ENCODE measurements around the gene MYO3B.
"Not testable (repeated sequence)": the region's sequence is repeated elsewhere in the genome, so short reads cannot be mapped to it uniquely, and the experiment has no call there.

MYO3B gene

GRCh38 chr2:170656669-170657068, 478.7 kb downstream of the MYO3B start:
- DNase-seq: no peak

GRCh38 chr2:170660409-170660808, 482.5 kb downstream of the MYO3B start:
- no peak for DNase-seq

- DNase-seq: no peak
These were observed 487.8 kb downstream of the MYO3B start for GRCh38 chr2:170665743-170666142.

- no peak for DNase-seq
These were observed 492.0 kb downstream of the MYO3B start for GRCh38 chr2:170669909-170670308.

GRCh38 chr2:170670651-170671050, 492.7 kb downstream of the MYO3B start:
- DNase-seq: no peak

- DNase-seq: no peak
These were observed 493.1 kb downstream of the MYO3B start for GRCh38 chr2:170671079-170671478.

GRCh38 chr2:170674282-170674681, 496.3 kb downstream of the MYO3B start:
- DNase-seq: not testable (repeated sequence)

- no peak for DNase-seq
These were observed 497.8 kb downstream of the MYO3B start for GRCh38 chr2:170675701-170676100.

GRCh38 chr2:170679607-170680079, 501.7 kb downstream of the MYO3B start:
- no peak for DNase-seq

GRCh38 chr2:170680172-170680941, 502.4 kb downstream of the MYO3B start:
- no peak for DNase-seq

- DNase-seq: no peak
These were observed 503.4 kb downstream of the MYO3B start for GRCh38 chr2:170681311-170681710.

- DNase-seq: no peak
These were observed 507.6 kb downstream of the MYO3B start for GRCh38 chr2:170685591-170685990.

- no peak for DNase-seq
These were observed 511.5 kb downstream of the MYO3B start for GRCh38 chr2:170689481-170689880.

GRCh38 chr2:170690640-170691039, 512.7 kb downstream of the MYO3B start:
- no peak for DNase-seq

- DNase-seq: no peak
These were observed 516.4 kb downstream of the MYO3B start for GRCh38 chr2:170694316-170694715.

- DNase-seq: no peak
These were observed 517.8 kb downstream of the MYO3B start for GRCh38 chr2:170695521-170696410.

GRCh38 chr2:170696948-170697347, 519.0 kb downstream of the MYO3B start:
- no peak for DNase-seq

GRCh38 chr2:170701011-170701410, 523.1 kb downstream of the MYO3B start:
- no peak for DNase-seq

GRCh38 chr2:170703776-170704476, 526.0 kb downstream of the MYO3B start:
- DNase-seq: no peak

Measured in T-helper 2 cell (primary cell).